8988T (cell line): ENCODE data around the gene FILIP1.

Experiments used
- DNase-seq: peaks from one replicate; pipeline ENCODE4 v3.0.0; 2011

FILIP1 gene

DNA sequence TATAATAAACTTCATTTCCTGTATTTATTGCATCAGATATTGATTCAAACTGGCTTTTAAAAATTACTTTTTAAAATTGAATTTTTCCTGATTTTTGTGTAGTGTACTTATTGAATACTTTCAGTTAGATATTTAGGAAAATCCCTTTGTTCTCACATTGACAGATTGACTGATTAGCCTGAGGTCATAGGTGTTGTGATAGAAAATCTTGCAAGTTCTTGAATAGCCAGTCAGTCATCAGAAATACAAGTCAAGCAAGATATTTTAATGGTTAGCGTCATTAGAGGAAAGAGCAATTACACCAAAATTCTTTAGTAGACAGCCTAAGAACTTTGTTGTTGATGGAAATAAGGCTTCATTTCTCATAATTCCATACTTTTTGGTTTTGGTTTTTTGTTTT lies 205.6 kb downstream of the FILIP1 start:
- no peak for DNase-seq

DNA sequence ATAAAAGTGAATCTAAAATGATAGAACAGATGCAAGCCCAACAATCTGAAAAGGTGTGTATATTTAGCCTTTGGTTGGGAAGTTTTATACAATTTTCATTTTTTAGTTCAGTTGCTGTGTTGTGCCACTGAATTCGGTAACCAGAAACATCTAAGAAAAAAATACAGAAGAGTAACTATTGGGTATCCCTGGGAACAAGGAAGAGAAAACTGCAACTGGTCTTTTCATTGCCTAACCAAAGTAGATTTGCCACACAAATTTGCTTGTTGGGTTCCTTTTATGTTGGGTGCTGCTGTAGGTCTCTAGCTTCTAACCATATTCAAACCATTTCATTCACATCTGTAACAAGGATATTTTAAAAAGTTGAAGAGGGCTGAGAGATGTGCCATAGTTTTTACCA lies 206.2 kb downstream of the FILIP1 start:
- no peak for DNase-seq

DNA sequence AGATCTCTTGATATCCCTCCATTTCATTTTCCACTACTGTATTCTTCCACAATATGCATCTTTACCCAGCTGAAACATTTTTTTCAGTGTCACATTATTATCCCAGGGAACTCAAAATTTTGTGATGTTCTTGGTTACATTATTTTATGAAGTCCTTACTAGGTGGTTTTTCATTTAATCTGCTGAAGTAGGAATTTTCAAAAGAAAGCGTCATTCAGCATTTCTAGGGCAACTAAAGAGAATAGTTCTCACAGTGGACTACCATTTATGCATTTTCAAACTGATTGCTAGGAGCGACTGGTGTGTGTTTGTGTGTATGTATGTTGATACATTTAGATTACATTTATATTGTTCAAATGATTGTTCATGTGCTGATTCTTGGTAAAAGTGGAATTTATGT lies 206.6 kb downstream of the FILIP1 start:
- DNase-seq, result no peak

DNA sequence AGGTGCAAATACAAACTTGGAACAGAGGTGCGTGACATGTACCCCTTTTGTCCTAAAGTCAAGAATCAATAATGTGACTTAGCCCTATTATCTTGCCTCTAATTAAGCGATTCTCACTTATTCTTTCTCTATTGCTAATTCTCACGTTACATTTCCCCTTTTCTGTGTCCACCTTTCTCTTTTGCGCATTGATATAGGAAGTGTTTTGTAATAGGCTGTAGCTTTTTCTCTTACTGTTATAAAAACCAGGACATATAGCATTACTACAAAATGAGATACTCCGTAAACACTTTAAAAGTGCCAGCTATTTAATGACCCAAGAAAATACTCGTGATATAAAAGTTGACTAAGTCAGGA lies 208.3 kb downstream of the FILIP1 start:
- no peak for DNase-seq

DNA sequence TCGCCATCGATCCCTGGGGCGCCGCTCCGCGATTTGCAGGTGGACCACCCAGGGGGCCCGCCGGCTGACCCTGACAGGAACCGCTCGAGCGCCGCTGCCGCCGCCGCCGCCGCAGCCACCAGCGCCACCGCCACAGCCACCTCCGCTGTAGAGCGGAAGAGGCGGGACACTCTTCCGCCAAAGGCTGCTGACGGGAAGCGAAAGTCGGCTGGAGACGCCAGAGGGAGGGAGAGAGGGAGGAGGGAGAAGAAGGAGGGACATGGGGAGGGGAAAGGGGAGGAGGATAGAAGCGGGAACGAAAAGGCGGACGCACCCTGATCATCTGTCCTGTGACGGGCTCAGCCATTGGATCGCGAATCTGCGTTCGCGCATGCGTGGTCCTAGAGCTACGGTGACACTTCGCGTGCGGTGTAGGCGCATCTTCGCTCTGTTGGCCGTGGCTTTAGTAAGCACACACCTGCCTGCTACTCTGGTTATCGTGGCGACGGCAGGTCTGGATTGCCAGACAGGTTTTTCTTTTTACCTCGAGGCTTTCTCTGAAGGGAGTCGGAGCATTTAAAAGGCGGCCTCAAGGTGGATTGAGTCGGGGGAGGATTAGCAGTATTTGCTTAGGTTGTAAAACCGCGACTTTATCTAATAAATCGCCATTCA lies 208.8 kb downstream of the FILIP1 start, which contains the start of gene TMEM30A:
TSS of gene TMEM30A (minus strand) at position 161 of the 651 bp plus-strand sequence. CDS start at position 7, 154 bp downstream.
- DNase-seq, result peak; percentile 72

DNA sequence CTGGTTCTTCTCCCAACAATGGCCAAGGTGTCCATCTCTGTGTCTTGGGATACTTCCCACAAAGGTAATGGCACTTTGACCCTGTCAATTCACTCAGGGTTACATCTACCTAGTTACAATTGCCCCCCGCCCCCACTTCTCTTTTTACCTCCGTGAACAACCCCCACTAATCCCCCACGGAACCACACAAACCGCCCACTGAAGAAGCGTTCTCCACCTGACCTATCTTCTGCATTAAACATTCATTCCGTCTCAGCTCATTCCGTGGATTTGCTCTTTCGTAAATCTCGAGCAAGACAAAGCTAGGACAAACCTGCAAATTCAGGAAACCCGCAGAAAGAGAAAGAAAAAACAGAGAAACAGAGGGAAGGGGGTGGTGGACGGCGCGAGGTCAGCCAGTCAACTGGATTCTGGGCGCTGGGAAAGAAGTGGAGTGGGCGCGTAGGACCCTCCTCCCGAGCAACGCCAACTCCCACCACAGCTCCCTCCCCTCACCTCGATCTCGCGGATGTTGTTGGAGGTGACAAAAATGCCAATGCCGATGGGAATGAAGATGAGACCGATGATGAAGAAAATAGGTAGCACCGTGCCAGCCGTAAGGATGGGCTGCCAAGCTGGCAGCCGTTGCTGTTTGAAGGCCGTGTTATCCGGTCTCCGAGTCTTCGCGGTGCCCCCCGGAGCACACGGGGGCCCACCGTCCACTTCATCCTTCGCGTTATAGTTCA lies 209.5 kb downstream of the FILIP1 start:
- no peak for DNase-seq

DNA sequence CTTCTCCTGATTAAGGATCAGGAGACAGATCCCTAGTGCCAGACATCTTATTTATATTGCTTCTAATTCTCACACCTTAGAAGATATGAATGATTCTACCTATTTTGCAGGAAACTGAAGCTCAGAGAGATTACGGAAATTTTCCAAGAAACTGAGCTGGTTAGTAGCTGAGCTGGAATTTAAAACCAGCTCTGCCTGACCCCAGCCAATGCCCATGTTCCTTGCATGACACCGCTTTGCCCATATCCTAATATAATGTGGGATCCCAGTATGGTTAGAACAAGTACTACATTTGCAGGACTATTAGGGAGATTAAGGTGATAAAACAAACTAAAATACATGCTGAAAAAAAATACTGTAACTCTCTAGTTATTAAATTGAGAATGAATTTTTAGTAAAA lies 210.9 kb downstream of the FILIP1 start:
- no peak for DNase-seq

DNA sequence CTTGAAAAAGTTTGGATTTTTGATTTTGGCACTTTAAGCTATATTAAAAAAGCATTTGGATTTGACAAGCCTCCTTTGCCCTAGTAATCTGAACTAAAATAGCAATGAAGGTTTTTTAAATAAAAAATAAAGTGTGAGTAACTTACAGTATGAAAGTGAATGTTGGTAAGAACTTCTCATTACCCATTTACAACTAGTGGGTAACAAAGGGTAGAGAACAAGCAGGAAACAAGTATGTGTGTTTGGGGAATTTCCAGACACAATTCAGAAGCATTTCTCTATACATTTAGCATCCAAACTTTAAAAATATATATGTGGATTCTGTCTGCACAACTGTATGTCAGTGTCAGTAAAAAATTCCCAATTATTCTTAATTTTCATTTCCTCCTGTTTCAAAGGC lies 211.9 kb downstream of the FILIP1 start:
- DNase-seq, result no peak

DNA sequence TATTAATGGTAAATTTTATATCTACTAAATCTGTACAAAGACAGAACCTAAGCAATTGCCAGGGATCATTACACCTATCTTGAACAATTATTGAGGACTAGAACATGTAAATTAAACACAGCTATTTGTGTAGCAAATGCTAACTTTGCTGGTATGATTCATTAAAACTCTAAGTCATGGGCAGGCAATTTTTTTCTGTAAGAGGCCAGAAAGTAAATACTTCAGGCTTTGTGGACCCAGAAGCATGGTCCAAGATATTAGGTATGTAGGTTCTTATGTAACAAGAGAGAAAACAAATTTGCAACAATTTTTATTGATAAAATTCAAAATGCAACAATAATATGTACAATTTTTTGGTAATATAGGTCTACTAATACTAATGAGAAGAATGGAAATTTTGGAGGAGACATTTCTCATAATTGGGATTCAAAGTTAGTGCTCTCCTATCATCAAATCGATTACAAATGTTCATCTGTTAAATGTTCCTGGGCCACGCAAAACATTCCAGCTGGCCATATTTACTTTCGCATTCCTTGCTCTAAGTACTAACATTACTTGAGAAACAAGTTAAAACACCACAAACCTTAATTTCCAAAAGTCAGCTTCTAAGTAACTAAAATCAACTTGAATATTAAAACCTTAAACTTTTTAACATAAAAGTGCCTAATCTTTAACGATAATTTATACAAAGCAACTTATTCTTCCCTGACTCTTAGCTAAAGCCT lies 213.3 kb downstream of the FILIP1 start:
- DNase-seq, result no peak

DNA sequence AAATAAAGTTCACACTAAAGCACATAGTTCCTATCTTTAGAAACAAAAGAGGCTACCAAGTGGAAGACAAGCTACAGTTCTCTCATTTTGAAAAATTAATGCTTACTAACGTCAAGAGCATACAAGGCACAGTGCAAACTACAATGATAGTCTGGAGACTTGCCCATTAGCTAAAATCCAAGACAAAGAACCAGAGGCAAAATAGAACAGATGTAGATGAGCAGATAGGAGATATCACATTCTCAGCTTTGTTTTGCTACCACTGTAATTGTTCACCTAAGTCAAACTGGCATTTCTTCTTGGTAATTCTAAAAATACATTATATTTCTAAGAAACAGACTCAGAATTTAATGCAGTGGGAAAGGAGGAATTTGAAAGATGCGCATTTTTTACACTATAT lies 214.2 kb downstream of the FILIP1 start:
- no peak for DNase-seq

DNA sequence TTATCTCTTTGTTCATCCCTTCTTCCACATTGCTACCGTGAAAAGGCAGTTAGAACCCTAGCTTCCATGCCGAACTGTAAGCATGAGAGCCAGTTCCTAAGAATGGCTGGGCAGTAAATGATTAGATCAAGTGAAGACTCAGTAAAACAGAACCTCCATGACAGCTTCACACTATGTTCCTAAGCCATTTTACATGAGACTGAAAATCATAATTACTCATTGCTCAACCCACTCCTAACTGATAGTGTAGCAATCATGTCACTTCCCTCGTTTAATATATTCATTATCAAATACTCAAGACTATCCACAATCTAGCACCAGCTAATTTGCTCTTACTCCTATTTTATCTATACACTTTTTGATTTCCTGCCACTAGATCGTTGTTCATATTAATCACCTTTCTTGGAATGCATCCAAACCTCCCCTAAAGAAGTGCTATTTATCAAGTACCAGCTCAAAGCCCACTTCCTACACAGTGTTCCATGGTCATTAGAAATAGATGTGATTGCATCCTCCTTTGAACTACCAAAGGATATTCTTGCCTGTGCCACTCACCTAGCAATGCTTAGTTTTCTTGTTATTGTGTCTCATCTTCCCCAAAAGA lies 215.0 kb downstream of the FILIP1 start:
- no peak for DNase-seq

DNA sequence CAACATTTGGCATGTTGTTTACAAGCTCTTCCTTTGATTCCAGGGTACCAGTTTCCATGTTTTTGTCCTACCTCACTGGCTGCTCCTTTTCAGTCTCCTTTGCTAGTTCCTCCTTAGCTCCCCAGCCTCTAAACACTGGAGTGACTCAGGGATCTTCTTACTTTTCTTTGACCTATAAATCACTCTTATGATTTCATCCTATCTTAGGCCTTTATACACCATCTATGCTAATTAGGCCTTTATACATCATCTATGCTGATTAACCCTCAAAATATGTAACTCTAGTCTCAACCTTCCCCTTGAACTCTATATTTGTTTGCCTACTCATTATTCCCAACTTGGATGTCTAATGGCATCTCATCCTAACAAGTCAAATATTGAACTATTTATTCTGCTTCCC lies 218.5 kb downstream of the FILIP1 start:
- DNase-seq, result no peak

DNA sequence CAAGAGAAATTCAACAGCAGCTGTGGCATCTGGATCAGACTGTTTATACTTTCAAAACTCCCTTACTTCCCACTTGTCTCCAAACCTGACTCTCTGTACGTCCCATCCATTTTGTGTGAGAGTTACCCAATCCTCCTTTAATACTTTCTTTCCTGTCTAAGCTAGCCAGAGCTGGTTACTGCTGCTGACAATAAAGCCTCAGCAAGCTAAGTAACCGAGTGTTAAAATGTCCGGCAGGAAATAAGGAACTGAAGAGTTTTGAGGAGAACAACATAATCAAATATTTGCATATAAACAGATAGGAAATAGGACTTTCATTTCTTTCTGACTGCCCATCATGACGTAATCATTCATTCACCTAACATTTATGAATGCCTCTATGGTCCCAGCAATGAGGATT lies 220.6 kb downstream of the FILIP1 start:
- DNase-seq, result no peak

DNA sequence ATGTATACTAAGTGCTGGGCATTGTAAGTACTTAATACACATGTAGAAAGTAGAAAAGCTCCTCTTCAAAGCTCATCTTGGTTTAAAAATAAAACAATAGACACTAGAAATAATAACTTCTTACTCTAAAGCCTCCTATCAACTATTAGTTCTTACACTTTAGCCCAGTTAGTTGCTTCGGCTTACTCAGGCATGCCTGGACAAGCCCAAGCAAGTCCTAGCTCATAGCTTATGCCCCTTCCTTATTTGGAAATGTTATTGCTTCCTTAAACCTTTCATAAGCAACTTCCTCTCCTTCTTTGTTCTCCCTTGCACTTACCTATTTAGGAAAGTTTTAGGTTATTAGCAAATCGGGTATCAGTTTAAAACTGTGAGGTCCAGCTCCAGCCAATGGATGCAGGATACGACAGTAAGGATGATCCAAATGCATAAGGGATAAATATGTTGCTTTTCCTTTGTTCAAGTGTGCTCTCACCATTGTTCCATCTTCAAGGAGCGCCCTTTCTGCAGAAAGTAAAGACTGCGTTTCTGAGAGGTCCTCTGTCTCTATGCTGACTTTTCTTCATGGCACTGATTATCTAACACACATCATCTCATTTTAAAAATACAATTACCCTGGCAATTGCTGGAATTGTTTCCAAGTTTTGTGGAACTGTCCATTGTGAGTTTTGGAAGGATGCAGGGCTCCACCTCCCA lies 221.3 kb downstream of the FILIP1 start:
- DNase-seq, result no peak

DNA sequence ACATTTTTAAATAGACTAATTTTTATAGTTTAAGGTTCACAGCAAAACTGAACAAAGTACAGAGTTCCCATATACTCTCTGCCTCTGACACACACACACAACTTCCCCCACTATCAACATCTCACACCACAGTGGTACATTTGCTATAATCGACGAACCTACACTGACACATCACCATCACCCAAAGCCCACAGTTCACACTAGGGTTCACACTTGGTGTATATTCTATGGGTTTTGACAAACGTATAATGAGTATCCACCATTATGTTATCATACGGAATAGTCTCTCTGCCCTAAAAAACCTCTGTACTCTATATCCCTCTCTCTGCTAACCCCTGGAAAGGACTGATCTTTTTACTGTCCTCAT lies 224.6 kb downstream of the FILIP1 start:
- DNase-seq, result no peak

DNA sequence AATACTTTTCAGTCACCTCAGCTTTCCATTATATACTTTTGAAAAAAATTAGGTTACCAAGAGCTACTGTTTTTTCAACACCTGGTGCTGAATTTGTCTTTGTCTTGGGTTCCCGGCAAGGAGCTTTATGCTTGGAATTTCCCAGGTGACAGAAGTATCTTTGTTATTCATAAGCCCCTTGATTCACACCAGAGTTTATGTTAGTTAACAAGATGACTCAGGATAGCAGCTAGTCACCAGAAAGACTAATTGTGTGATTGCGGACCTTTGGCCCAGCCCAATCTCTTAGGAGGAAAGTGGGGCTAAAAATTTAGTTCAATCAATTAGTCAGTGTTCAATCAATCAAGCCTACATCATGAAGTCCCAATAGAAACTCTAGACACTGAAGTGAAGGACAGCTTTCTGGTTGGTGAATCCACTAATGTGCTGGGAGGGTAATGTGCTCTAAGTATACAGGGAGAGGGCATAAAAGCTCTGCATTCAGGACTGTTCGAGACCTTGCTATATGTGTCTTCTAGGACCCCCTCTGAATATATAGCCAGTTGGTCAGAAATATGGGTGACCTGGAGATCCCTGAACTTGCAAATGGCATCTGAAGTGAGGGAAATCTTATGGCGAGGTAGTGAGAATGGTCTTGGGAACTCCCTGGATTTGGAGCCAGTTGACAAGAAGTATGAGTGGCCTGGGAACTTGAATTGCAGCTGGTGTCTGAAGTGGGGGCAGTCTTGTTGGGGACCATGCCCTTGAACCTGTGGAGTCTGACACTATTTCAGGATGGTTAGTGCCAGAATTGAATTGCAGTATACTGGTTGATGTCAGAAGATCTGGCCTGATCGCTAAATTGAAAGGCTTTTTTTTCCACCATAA lies 225.2 kb downstream of the FILIP1 start:
- no peak for DNase-seq

DNA sequence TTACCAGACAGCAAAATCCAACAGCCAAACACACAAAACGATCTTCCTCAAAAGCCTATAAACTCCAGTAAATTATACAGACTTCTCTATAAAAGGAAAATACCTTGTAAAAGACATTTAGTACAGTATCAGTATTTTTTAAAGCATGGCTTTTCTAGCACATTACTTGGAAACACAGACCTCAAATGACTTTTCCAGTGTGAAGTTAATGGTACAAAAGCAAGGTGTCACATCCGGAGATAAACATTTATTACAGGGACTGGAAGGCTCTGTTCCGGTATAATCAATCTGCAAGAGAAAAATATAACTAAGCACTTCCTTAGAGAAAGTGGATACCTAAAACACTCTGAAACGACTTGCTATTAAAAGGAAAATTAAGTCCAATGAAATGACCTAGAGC lies 226.1 kb downstream of the FILIP1 start:
- DNase-seq, result no peak

DNA sequence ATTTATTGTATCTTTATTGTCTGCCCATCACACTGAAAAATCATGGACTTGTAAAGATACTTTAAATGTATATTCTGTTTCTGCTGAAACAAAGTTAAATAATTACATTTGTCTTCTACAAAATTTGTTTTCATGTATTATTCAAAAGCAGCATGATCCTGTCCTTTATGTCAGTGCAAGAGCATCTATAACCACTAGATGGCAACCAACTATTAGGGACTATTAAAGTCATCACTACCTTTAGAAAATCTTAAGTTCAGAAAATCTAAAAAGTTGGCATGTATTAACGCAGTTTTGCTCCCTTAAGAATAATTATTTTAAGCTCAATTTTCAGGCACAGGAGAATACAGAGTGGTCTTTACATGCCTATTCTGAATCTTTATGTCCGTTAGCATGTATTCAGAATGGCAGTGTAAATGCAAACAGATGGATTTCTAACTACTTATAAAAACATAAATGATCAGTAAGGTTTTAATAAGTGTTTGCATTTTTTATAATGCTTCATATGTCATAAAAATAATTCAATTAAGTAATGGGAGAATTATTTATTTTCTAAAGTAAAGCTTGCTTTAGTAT lies 226.8 kb downstream of the FILIP1 start:
- no peak for DNase-seq

DNA sequence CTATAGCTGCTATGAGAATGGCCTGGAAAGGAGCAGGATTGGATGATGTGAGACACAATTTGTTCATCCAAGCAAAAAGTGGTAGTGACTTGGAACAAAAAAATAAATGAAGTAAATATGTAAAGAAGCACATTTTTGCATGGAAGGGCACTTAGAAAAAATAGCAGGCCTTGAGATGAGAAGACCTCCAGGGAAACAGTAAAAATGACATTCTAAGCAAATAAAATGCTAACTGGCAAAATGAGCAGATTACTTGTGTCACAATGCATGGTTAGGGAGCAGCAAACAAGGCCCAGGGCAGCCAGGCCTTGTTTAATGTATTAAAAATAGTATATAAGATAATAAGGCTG lies 230.2 kb downstream of the FILIP1 start:
- no peak for DNase-seq

DNA sequence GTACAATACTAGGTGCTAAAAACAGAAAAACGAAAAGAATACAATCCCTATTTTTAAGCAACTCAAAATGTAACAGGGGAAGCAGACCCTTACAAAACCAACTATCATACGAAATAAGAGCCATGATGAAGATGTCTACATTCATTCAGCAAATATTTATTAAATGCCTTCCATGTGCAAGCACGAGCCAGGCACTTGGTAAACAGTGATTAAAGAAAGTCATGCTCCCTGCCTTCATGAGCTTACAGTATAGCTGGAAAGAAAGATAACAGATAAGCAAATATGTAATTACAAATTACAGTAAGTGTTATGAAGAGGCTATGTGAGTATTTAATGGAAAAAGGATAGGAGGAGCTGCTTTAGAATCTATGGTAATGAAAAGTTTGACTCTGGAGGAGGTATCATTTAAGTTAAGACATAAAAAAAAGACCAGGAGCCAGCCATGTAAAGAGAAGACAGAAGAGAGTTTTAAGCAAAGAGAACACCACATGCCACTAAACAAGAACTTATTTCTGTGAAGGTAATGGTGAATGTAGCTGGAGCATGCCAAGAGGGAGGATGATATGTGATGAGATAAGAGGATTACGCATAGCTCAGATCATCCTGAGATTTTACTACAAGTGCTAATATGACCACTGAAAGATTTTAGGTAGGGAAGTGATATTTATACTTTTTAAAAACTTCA lies 230.7 kb downstream of the FILIP1 start:
- DNase-seq, result no peak

DNA sequence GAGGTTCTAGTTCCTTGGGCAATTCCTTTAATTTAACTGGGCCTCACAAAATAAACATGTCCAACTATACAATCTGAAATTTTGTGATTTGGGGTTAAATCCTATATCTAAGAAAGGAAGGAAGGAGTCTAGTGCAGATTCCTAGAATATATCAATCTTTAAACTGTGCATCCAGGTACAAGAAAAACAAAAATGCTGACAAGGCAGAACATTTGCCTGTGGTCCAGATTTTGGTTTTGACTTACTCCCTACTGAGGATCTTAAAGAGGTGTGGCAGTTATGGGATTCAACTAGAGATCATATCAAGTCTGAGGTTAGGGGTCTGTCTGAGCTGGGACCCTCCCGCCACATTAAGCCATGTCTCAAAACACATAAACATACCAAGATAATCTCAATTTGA lies 232.3 kb downstream of the FILIP1 start:
- DNase-seq, result no peak
